Activated CD8-positive, alpha-beta memory T cell treated with anti-CD3 and anti-CD28 coated beads for 36 hours (primary cell): ENCODE data around the gene TP53. TPM values are rescaled to one million over a fixed set of nuclear protein-coding genes. Genes with fewer than 3 reads are reported as not detected.

Experiments
- CTCF ChIA-PET: fragments of 350-600 bp; sonication (Branson Sonifier 250); formaldehyde crosslinking; loops from one replicate; lab custom pipeline; 2021; ENCODE audit warnings: antibody characterized with exemption; lab: Charles Lee
- POLR2A ChIA-PET: fragments of 350-600 bp; sonication (Branson Sonifier 250); formaldehyde crosslinking; loops from one replicate; lab custom pipeline; 2021; ENCODE audit warnings: antibody characterized with exemption; lab: Charles Lee
- total RNA-seq, 2 experiments: library from RNA; stranded (reverse); gene quantifications; one replicate each; pipeline ENCODE4 v1.2.3, GENCODE V29; 2021

The TP53 gene
- total RNA-seq, 2 experiments from 2014 or later, result 135 to 139 TPM

- POLR2A ChIA-PET, result interaction anchor here (0.5 to 4.3 kb wide), 25 partner anchors 18 to 538 kb away, joined by 3 to 41 read pairs (median 6); partner anchors contain the start of genes ATP1B2, CD68, FXR2 and MPDU1
- CTCF ChIA-PET, result interaction anchor here (0.5 to 3.5 kb wide), 20 partner anchors 11 to 626 kb away, joined by 3 to 21 read pairs (median 4); partner anchors contain the start of genes FXR2, MPDU1, SAT2 and TMEM256
Observed at GRCh38 chr17:7686222-7687071, 843 bp downstream of the TP53 start.

DNA sequence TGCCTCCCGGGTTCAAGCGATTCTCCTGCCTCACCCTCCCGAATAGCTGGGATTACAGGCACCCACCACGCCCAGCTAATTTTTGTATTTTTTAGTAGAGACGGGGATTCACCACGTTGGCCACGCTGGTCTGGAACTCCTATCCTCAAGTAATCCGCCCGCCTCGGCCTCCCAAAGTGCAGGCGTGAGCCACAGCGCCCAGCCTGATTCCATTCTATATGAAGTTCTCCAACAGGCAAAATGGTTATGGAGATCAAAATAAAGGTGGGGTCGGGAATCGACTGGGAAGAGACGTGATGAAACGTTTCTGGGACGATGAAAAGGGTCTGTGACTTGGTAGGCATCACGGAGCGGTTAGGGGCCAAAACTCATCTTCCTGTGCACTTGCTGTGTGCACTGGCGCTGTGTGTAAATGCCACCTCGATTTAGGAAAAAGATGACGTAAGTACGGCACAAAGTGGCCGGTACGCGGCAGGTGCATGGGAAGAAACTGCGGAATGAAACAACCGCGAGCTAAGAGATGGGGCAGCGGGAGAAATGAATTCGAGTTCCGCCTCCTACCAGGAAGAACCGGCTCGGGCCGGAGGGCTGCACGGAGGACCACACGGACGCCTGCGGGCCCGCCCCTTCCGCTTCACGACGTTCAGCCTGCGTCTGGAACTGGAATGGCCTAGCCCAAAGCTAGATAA, 1.6 kb downstream of the TP53 start:
- ChIA-PET POLR2A (interaction anchor here (0.6 to 4.3 kb wide), 15 partner anchors 19 to 356 kb away, joined by 3 to 41 read pairs (median 5); partner anchors contain the start of genes ATP1B2, CD68, FXR2 and MPDU1), CTCF (interaction anchor here (1.3 to 3.5 kb wide), 8 partner anchors 12 to 282 kb away, joined by 3 to 21 read pairs (median 5); partner anchors contain the start of genes MPDU1, SAT2, SOX15 and TMEM256)

GRCh38 chr17:7684851-7685532, 2.3 kb downstream of the TP53 start:
- CTCF ChIA-PET, result interaction anchor here (0.6 to 1.7 kb wide), 4 partner anchors 11 to 388 kb away, joined by 3 to 7 read pairs (median 4); partner anchors contain the start of gene SOX15
- POLR2A ChIA-PET, result interaction anchor here (0.6 to 4.3 kb wide), 5 partner anchors 34 to 300 kb away, joined by 3 to 41 read pairs (median 4); partner anchors contain the start of genes ATP1B2, CD68, MPDU1 and SAT2

- ChIA-PET CTCF (no interaction called here), POLR2A (interaction anchor here (0.7 kb wide), 1 partner anchor 72 kb away, joined by 6 read pairs; no protein-coding TSS in a partner anchor)
Observed at GRCh38 chr17:7677388-7678067, 9.8 kb downstream of the TP53 start.

DNA sequence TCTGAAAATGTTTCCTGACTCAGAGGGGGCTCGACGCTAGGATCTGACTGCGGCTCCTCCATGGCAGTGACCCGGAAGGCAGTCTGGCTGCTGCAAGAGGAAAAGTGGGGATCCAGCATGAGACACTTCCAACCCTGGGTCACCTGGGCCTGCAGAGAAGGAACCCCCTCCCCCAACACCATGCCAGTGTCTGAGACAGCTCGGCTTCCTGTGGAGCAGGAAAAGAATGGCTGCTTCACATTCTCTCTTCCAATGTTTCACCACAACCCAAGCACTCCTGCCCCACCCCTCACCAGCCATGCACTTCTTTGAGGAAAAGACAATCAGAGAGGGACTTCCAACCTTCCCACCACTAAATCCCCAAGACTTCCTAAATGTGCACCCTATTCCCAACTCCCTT, 10.8 kb downstream of the TP53 start:
- ChIA-PET CTCF (interaction anchor here (1.3 kb wide), 1 partner anchor 11 kb away, joined by 5 read pairs; the partner anchor contains the start of gene TP53), POLR2A (interaction anchor here (0.7 kb wide), 1 partner anchor 71 kb away, joined by 6 read pairs; no protein-coding TSS in a partner anchor)

DNA sequence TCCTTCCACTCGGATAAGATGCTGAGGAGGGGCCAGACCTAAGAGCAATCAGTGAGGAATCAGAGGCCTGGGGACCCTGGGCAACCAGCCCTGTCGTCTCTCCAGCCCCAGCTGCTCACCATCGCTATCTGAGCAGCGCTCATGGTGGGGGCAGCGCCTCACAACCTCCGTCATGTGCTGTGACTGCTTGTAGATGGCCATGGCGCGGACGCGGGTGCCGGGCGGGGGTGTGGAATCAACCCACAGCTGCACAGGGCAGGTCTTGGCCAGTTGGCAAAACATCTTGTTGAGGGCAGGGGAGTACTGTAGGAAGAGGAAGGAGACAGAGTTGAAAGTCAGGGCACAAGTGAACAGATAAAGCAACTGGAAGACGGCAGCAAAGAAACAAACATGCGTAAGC, 12.4 kb downstream of the TP53 start:
- ChIA-PET POLR2A (no interaction called here), CTCF (interaction anchor here (1.3 kb wide), 1 partner anchor 12 kb away, joined by 5 read pairs; the partner anchor contains the start of gene TP53)

DNA sequence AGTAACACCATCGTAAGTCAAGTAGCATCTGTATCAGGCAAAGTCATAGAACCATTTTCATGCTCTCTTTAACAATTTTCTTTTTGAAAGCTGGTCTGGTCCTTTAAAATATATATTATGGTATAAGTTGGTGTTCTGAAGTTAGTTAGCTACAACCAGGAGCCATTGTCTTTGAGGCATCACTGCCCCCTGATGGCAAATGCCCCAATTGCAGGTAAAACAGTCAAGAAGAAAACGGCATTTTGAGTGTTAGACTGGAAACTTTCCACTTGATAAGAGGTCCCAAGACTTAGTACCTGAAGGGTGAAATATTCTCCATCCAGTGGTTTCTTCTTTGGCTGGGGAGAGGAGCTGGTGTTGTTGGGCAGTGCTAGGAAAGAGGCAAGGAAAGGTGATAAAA, 14.1 kb downstream of the TP53 start:
- ChIA-PET POLR2A (interaction anchor here (1.0 kb wide), 1 partner anchor 15 kb away, joined by 8 read pairs; the partner anchor contains the start of genes TP53 and WRAP53), CTCF (interaction anchor here (0.7 to 2.5 kb wide), 10 partner anchors 10 to 318 kb away, joined by 3 to 13 read pairs (median 4); partner anchors contain the start of genes ATP1B2, SAT2, TP53 and WRAP53)

- POLR2A ChIA-PET, result interaction anchor here (0.7 kb wide), 1 partner anchor 1127 kb away, joined by 6 read pairs; no protein-coding TSS in a partner anchor
- CTCF ChIA-PET, result no interaction called here
Observed at GRCh38 chr17:7668482-7668881, 18.8 kb downstream of the TP53 start.

DNA sequence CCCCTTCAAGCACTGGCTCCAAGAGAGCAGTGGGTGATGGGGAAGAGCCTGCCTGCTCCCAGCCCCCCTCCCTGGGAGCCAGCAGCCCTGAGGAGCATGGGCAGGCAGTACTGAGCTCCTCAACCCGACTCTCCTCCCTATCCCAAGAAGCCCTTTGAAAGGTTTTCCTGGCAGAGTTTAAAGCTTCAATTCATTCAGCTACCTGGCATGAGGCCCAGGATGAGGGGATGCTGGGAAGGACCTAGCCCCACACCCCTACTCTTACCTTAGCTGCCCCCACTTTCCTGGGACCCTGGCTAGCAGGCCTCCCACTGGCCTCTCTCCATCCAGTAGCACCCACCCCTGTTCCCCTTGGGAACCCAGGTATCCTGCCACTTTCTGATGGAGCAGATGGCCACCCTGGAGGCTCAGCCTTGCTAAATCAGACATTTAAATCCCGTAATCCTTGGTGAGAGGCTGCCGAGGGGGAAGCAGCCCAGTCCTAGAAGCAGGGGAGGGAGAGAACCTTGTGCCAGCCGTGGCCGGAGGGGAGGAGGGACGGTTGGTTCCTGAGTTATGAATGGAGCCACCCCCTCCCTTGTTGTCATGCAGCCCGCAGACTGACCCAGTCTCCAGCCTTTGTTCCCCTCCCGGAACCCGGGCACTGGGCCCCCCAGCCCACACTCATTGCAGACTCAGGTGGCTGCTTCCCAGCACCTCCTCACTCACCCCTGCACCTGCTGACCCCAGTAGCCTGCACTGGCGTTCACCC, 19.5 kb downstream of the TP53 start:
- CTCF ChIA-PET, result interaction anchor here (1.4 kb wide), 1 partner anchor 78 kb away, joined by 3 read pairs; the partner anchor contains the start of gene SOX15
- POLR2A ChIA-PET, result interaction anchor here (0.6 to 0.7 kb wide), 2 partner anchors 420 to 1126 kb away, joined by 3 to 6 read pairs; partner anchors contain the start of gene ALOX12B

- ChIA-PET CTCF (interaction anchor here (1.0 to 1.1 kb wide), 2 partner anchors 16 to 42 kb away, joined by 3 to 4 read pairs; no protein-coding TSS in a partner anchor), POLR2A (interaction anchor here (0.6 to 0.8 kb wide), 2 partner anchors 14 to 427 kb away, joined by 3 read pairs; no protein-coding TSS in a partner anchor)
Observed at GRCh38 chr17:7656958-7657609, 30.2 kb downstream of the TP53 start.

- CTCF ChIA-PET, result no interaction called here
- POLR2A ChIA-PET, result interaction anchor here (1.1 kb wide), 1 partner anchor 31 kb away, joined by 3 read pairs; no protein-coding TSS in a partner anchor
Observed at GRCh38 chr17:7655541-7655840, 31.8 kb downstream of the TP53 start.

GRCh38 chr17:7654832-7655540, 32.3 kb downstream of the TP53 start:
- POLR2A ChIA-PET, result no interaction called here
- CTCF ChIA-PET, result no interaction called here

GRCh38 chr17:7652388-7653356, 34.6 kb downstream of the TP53 start:
- ChIA-PET CTCF (interaction anchor here (1.4 kb wide), 1 partner anchor 20 kb away, joined by 3 read pairs; no protein-coding TSS in a partner anchor), POLR2A (interaction anchor here (0.5 kb wide), 1 partner anchor 205 kb away, joined by 3 read pairs; the partner anchor contains the start of gene NAA38)

DNA sequence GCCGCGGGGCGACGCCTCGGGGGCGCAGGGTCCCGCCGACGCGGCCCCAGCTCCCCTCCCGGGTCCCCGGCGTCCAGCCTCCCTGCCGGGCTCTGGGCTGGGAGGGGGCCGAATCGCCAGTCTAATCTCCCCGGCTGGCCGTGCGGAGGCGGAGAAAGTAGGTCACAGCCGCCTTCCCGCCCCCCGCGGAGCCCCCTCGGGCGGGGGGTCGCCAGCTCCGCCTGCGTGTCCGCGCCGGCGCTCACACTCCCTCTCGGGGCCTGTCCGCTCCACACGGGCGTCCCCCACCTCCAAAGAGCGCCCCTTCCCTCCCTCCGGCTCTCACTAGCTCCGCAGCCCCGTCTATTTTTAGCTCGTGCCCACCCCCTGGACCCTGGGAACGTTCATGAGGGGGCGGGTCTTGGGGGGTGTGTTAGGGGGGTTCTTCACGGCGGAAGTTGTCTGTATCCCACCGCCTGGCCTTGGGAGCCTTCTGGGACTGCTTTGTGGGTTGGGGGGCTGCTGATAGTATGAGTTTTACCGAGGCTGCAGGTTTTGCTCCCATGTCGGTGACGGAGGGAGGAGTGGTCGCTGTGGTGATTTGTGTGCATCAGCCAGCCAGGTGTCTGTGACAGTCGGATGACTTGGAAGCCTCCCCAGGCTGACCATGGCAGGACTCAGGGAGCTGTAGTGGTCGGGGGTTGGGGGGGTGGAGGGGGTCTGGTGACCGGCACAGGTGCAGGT, 35.5 kb downstream of the TP53 start:
- ChIA-PET POLR2A (interaction anchor here (0.5 to 1.5 kb wide), 3 partner anchors 34 to 205 kb away, joined by 3 to 8 read pairs (median 3); partner anchors contain the start of genes FXR2 and NAA38), CTCF (interaction anchor here (1.3 kb wide), 1 partner anchor 21 kb away, joined by 6 read pairs; no protein-coding TSS in a partner anchor)
